Glomerular visceral epithelial cell (primary cell): ENCODE measurements around the gene DEDD.

Experiments
- DNase-seq: peaks from one replicate; pipeline ENCODE4 v3.0.0-alpha.2; 2016; ENCODE audit errors: extremely low spot score

The DEDD gene

DNA sequence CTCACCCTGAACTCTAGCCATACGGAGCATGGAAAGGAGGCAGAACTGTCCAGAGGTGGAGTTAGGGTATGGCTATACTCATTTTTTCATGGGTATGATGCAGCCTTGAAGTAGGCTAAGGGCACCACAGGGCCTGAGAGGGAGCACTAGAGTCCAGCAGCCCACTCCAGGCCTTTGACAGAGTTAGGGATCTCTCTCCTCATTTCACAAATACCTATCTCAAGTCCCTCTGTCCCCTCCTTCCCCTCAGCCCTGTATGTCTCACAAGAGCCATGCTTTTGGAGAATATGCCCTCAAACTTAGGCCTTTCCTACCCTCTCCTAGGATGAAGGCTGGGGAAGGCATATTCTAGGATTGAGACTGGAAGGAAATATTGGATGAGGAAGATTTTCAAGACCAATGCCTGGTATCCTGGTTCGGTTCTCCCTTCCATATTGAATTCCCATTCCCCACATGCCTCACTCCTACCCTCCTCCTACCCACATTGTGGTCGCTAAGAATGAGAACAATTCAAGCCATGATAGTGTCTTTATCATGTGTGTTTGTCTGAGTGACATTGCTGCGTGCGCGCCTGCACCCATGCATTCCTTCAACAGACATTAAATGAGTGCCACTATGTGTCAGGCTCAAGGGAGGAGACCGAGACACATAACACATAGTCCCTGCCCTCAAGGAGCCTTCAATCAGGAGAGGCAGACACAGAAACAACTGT is 40.5 kb downstream of the DEDD start:
- DNase-seq = no peak

DNA sequence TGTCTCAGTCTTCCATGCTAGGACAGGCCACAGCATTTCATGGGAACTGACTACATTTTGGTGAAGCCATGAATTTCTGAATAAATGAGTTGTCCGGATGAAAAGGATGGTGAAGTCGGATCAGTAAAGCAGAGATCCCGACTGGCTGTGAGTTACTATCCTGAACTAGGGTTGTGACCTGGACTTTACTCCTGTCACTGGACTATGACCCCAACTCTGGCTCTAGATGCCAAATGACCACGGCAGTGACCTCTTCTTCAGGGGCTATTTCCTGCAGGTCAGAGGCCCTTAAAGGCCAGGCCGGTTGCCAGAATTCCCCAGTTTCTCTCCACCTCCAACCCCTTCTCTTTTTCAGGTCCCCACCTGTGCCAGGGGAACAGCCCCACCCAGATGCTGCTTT is 41.4 kb downstream of the DEDD start:
- DNase-seq = no peak

DNA sequence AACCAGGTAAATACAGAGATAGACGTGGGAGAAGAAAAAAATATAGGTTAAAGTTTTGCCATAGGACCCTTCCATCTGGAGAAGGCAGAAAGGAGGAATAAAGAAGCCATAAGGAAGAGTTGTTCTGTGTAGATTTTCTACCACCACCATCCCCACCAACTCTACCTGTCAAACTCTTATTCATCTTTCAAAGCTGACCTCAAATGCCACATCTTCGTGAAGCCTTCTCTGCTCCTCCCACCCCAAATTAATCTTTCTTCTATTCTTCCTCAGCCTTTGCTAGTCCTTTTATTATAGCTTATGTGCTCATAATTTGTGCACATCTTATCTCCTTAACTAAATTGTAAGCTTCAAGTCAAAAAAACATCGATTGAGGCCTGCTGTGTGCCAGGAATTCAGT is 41.9 kb downstream of the DEDD start:
- no peak for DNase-seq

DNA sequence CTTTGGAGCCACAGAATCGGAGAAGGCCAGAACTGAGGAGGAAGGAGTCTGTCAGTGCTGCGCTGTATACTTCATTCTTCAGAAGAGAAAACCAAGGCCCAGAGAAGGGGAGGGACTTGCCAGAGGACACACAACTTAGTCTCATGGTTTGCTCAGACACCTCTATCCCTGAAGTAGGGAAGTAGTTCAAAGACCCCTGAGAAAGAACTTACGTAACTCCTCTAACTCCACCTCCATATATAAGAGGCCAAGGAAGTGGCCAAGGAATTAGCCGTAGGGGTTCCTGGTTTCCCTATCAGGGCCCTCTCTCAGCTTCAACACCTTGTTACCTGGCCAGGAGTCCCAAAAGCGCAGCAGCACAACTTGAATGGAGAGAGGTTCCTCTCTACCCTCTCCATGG is 42.5 kb downstream of the DEDD start:
- DNase-seq = no peak

DNA sequence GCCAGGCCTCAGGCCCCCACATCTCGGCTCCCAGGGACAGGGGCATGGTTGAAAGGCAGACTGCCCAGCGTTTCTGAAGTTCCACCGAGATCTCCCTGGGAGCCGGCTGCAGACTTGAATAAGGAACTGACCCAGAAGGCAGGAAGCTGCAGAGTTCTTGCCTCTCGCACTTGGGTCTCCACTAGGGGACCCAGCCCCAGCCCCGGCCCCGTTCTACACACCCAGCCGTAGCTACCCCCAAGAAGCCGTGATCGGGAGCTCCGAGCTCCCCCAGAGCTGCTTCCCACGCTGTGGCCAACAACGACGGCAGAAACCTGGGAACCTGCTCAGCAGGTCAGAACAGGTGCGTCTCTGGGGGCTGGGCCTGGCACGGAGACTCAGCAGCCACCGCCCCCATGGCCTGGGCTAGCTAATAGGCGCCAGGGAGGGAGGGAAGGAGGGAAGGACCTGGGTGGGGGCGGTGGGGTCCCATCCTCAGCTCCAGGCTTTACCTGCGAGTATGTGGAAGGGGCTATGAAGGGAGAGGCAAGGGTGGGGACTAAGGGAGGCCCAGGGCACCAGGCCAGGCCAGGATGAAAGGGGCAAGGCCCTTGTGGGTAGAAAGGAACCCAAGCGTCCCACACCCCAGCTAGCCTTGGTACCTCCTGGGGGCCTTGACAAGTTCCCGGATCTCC is 43.1 kb downstream of the DEDD start, which contains the start of gene NECTIN4:
NECTIN4 (minus strand) TSS at position 308 of the 674 bp plus-strand sequence; CDS start at position 46, 262 bp downstream.
- DNase-seq = no peak

DNA sequence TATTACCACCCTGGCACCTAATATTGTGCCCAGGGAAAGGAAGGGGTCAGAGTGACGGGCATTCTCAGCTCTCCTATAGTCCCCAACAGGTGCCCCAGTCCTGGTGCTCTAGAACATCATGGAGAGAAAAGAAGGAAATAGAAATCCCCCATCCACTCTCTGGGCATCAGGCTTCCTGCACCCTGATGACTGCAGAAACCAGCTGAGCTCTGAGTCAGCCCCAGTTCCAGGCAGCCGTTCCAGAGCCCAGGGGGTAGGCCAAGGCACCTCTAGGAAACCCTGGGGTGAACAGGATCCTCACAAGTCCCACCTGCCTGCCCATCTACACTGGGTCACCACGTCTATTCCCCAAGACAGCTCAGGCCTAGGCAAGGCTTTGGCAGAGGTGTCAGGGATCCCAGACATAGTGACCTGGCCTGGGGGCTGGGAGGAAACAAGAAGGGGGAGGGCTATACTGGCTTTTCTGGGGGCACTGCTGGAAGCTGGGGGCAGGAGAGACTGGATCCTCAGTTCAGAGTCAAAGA is 43.8 kb downstream of the DEDD start:
- DNase-seq = peak; percentile 58

DNA sequence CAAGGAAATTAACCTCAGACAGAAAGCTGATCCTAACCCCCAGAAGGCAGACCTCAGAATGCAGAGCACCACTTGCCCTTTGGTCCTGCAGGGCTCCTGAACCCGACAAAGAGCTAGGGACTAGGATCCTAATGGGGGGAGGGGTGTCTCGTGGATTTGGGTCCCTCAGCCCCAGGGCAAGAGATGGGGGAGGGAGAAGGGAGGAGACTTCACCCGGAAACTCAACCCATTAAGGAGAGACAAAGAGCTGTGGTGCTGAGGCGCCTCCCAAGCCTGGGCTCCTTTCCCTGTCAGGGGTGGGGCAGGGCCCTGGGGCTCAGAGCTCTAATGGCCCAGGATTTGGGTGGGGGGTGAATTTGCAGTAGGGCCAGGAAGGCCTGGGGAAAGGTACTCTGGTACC is 46.0 kb downstream of the DEDD start:
- DNase-seq = no peak

DNA sequence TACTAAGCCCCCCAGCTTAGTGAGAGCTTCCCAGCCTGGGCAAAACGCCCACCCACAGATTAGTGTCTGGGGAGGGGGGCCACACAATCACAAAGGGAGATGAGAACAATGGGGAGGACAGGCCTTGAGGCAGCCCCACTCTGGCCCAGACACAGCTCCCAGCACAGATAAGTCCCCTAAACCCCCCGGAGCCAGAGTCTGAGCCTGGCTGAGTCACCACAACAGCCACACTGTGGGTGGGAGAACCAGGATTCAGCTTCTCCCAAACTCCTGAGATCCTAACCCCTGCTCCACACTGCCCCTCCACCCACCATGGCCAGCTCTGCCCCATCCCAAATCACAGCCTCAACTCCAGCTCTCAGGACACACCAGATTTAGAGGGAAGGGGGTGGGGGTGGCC is 47.3 kb downstream of the DEDD start:
- peak; percentile 24 for DNase-seq

DNA sequence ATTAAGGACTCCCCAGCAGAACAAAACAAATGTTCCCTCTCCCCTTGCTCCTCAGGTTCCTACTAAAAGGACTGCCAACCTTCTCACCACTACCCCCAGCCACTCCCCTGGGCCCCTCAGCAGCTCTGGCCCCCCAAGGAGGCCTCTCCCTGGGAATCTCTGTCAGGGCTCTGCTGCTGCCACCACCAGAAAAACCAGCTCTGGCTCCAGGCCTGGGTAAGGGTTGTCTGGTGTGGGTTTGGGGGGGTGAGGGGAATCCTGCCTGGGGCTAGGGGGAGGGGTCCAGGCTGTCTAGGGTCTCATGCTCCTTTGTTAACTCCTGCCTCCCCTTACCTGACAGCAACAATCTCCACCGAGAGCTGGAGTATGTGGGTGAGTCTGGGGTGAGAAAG is 47.9 kb downstream of the DEDD start:
- DNase-seq = no peak

DNA sequence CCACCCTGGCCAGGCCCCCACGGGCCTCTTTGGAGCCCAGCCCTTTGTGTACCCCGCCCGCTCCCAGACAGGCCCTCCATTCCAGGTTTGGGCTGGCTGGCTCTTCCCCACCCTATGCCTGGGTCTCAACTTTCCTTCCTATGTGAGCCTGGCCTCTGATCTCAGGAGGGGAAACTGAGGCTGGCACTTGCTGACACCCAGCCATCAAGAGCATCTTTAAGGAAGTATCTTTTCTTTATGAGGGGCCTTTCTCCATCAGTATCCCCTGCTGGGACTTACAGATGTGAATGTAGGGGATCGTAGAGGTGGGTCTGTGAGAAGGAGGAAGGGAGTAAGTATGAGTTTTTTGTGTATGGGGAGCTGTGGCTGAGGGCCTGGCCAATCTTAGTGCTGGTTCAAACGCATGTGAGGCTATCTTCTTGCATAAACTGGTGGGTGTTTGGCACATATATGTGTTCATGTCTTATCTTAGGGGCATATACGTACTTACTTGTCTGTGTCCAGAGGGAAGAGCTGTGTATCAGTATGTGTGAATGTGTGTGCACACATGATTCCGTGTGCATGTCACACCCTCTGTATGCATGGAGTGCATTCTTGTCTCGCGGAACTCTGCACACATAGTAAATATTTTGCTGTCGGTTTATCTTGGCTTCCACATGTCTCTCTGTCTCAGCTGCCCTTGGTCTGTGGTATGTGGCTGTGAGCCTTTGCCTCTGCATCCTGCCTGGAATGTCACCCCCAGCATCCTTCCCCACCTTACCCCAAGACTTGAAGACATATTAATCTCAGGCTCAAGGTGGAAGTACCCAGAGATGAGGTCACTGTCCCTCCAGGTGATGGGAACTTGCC is 48.5 kb downstream of the DEDD start:
- DNase-seq = peak; percentile 25

DNA sequence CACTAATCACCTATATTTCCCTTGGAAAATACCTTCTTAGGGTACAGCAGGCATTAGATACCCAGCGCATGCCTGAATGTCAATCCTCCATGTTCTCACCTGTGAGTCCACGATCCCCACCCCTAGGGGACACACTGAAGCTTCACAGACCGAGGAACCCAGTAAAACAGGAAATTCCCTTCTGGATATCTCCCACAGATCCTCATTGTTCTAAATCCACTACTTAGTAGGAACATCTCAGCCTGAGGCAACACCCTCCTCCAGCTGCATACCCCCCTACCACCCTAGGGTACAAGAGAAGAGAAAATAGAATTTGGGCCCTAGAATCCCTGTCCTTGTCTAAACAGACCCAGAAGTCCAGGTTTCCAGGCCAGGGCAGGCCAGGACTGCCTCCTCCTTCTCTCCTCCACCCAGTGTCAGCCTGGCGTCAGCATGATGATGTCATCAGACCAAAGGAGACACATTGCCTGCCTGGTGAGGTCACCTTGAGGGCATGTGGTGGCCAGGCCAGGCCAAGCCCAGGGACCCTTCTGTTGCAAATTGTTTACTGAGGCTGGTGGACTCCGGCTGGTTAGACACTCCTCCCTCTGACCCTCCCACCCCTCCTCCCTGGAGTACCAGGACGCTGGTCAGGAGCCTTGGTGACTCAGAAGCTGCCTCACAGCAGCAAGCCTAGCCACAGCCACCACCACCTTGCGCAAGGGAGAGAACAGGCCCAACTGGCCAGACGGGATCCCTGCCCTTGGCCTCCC is 49.3 kb downstream of the DEDD start:
- peak; percentile 90 for DNase-seq

DNA sequence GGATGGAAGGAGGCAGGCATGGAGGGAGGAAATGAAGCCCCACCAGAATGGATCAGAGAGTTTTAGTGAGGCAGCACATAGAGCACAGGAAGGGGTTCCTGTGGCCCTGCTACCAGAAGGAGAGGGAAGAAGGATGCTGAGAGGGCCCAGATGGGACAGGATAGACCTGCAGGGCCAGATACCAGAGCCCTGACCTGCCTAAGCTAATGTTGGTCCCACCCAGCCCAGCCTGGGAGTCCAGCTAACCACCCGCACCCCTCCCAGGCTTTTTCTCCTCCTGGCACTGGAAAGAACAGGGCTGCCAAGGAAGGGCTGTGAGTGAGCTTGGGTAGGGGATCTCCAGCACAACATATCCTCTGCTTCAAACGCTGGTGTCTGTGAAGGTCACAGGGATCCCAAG is 50.0 kb downstream of the DEDD start:
- DNase-seq = no peak

DNA sequence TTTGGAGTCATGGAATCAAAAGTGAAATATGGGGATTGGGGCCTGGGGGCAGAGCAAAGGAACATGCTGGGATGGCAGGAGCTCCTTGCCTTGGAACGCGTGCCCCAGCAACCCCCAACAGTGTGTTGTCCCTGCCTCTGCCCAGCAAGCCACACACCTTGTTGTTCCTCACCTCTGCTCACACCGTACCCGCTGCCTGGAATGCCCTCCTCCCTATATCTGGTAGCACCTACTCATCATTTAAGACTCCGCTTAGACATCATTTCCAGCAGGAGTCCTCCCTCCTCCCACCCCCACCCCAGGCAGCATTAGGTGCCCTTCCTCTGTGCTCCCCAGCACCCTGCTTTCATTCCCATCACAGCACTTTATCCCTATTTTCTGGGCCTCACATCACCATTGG is 50.9 kb downstream of the DEDD start:
- DNase-seq = no peak

DNA sequence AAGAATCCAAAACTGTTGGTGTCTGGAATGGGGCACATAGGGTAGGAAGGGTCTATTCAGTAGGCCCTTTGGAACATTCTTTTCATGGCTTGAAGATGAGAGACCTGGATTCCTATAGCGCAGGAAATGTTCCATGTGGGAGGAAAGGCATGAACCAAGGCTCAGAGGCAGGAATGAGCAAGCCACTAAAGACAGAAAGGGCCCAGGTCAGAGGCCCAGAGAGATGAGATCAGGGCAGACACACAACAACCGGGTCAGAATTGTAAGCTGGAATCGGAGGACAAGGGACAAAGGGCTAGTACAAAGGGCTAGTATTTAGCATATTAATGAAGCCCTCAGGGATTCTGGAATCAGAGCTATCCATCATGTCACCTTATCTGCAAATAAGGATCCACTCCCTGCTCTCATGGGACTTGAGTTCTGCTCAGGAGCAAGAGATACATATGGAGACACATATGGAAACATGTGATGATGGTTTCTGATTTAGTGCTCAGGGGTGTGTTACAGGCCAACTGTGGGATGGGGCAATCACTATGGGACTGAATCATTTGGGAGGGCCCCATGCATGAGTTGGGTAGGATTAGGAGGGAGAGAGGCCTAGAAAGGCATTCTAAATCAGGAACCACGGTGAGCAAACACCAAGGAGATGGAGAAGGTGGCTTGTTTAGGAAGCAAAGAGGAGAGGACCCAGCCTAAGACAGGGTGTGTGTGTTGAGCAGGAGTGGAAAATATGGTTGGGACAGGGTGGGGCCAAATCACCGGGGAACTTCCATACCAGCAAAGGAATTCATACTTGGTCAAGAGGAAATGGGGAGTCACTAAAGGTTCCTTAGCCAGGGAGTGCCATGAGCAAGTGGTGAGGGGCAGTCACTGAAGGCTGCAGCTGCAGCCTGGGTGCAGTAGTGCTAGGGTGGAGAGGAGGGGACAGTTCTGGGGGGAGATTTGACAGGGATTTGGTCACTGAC is 51.7 kb downstream of the DEDD start:
- DNase-seq = no peak

DNA sequence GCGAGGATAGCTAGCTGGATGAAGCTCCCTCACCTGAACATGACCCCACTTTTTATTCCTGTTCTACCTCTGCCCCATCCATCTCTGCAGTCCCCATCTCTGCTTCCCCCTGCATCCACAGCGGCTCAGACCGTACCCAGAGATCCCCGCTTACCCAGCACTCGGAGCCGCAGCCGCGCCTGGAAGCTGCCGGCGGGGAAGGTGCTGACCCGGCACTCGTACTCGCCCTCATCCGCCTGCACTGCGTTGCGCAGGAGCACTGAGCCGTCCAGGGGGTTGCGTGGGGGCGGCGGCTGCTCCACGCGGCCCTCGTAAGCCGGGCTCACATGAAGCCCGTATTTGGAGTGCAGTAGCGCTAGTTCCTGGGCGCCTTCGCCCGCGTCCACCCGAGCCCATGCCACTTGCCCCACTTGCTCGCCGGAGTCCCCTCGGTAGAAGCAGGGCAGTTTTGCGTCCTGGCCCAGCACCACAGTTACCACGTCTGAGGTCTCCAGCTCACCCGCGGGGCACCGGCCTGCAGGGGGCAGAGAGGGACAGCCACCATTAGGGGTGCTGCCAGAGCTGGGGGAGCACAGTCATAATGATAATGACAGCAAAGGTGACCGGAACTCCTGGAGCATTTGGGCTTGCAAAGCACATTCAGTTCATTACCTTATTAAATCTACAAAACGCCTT is 52.9 kb downstream of the DEDD start:
- DNase-seq = no peak

DNA sequence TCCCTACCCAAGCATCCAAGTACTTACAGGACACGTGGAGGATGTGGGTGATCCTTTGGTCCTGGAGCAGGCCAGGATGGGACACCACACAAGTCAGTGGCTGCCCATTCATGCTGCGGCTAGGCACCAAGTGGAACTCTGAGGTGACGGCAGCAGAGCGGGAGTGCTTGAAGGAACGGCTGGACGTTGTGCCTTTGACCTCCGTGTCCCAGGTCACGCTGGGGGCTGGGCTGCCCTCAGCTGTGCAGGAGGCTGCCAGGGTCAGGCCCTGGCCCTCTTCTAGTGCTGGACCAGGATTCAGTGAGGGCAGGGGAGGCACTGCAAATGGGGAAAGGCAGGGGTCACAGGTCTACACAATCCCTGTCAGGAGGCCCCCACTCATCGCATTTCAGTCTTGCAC is 55.0 kb downstream of the DEDD start:
- no peak for DNase-seq

DNA sequence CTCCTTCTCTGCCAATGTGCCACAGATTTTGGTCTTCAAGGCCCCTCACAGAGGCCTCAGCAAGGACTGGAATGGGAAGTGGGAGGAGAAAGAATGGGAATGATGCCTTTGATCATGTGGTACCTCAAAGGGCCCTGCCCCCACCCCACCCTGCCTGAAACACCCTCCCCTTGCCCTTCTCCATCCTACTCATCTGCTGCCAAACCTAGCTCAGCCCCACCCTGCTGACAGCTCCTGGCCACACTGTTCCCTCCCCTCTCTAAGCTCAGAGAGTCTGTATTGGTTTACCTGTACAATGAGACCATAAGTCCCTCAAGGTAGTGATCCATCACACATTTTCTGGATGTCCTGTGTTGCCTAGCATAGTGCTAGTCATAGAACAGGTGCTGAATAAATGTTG is 56.1 kb downstream of the DEDD start:
- no peak for DNase-seq

DNA sequence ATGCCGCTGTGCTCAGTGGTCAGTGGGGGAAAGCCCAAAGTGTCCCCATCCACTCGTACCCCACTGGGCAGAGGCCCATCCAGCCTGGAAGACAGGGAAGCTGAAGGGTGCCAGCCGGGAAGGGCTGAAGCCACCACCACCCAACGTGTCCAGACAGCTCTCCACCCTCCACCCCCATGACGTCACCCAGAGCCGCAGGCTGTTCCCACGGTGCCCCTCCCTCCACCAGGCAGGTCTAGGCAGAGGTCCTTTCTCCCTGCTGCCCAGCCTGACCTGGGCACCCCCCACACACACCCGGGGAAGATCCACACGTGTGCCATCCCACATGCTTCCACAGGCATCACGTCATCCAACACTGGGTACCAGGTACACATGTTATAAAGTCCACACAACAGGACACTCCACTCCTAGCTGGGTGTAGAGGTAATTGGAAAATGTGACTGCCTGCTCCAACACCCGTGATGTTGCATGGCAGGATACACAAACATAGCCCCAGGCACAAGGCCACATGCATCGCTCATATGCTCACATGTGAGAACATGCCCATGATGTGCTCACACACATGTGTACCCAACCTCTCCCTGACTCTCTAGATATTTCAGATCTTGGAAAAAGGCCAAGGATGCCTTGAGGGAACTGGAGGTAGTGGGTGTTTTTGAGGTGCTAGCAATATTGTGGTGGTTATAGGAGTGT is 57.6 kb downstream of the DEDD start:
- no peak for DNase-seq

DNA sequence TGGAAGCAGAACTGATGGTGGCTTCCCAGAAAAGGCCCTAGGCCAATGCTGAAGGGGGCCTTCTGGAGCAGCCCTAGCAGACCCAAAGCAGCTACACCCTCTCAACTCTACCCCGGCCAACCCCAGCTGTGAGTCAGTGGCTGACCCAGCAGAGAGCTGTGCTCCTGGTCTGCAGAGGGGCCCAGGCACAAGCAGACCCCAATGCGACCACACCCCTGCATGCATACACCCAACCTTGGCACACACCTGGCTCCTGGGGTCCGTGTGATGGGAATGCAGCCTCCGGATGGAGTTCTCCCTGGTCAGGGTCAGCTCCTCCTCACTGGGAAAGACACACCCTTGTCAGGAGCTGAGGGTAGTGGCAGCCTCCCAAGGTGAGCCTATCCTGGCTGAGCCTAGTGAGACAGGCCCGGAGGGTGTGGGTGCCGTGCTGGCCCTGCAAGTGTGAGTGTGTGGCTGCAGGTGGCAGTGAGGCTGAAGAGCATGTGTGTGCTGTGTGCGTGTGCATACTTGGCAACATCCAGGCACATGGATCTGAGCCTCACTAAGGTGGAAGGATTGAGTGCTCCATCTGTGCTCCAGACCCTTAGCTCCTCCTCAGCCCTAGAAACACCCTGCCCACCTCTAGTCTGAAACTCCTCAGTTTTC is 58.9 kb downstream of the DEDD start:
- DNase-seq = no peak
